ENCODE measurements around the gene TIGD1.
A peak's percentile ranks its signal among the peaks of the same experiment; 100 is the strongest.

The TIGD1 gene

DNA sequence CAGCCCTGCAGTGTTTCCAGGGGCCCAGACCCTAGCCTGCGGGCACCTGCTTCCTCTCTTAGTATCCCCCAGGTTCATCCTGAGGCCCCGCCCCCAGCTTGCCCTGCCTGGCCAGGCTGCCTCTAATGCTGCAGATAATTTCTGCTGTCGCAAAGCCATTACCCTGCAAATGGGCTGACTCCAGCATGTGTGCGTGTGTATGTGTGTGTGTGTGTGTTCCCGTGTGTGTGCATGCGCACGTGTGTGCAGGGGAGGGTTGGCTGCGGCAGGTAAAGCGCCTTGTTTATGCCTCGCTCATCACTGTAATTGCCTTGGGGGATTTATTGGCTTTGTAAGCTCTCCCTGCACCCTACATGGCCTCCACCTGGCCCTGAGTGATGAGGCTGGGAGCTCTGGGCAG lies 37.8 kb downstream of the TIGD1 start:
- TF ChIP-seq, protein P1, sequence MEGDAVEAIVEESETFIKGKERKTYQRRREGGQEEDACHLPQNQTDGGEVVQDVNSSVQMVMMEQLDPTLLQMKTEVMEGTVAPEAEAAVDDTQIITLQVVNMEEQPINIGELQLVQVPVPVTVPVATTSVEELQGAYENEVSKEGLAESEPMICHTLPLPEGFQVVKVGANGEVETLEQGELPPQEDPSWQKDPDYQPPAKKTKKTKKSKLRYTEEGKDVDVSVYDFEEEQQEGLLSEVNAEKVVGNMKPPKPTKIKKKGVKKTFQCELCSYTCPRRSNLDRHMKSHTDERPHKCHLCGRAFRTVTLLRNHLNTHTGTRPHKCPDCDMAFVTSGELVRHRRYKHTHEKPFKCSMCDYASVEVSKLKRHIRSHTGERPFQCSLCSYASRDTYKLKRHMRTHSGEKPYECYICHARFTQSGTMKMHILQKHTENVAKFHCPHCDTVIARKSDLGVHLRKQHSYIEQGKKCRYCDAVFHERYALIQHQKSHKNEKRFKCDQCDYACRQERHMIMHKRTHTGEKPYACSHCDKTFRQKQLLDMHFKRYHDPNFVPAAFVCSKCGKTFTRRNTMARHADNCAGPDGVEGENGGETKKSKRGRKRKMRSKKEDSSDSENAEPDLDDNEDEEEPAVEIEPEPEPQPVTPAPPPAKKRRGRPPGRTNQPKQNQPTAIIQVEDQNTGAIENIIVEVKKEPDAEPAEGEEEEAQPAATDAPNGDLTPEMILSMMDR (IDR thresholded peaks at IDR 0.05; ENCODE audit: poor library complexity, severe bottlenecking): no peak
- ATAC-seq (ENCODE audit: low read depth): no peak
- DNase-seq (ENCODE audit: low spot score): no peak
- no peaks in the 10 kb centered on the region for H3K9me3 ChIP-seq (ENCODE audit: severe bottlenecking)
- H3K27me3 ChIP-seq (ENCODE audit: insufficient read depth, poor library complexity, severe bottlenecking): no peaks in the 10 kb centered on the region
- H3K4me3 ChIP-seq (ENCODE audit: severe bottlenecking): no peak overlapping the region
- no peaks in the 10 kb centered on the region for H3K36me3 ChIP-seq (ENCODE audit: low read depth)
- no peak overlapping the region for H3K27ac ChIP-seq (ENCODE audit: poor library complexity, severe bottlenecking)
- no peaks in the 10 kb centered on the region for H3K4me1 ChIP-seq (ENCODE audit: insufficient read depth, poor library complexity, severe bottlenecking)

DNA sequence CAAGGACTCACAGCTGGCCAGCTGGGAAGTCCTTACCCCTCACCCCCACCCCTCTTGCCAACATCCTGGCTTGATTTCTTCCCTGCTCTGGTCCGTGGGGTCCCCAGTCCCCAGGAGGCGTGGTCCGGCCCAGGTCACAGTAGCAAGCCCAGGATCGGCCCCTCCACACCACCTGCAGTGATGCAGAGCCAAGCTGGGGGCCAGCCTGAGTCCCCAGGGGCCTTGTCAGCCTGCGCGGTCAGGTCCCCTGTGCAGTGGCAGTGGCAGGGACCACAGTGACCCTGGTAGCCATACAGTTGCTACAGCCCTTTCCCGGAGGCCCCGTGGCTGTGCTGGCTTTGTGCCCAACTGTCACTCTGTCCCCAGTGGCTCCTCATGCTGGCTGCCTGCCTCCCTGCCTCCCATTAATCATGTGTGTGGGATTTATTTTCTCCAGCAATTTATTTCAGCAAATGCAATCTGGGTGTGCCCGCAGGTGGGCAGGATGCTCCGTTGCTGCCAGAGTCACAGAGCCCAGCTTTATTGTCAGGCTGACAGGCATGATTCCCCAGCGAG lies 38.9 kb downstream of the TIGD1 start:
- DNase-seq (ENCODE audit: low spot score): no peak
- H3K36me3 ChIP-seq (ENCODE audit: low read depth): no peaks in the 10 kb centered on the region
- no peak overlapping the region for H3K4me3 ChIP-seq (ENCODE audit: severe bottlenecking)
- no peak overlapping the region for H3K27ac ChIP-seq (ENCODE audit: poor library complexity, severe bottlenecking)
- ATAC-seq (ENCODE audit: low read depth): no peak
- no peaks in the 10 kb centered on the region for H3K9me3 ChIP-seq (ENCODE audit: severe bottlenecking)
- H3K27me3 ChIP-seq (ENCODE audit: insufficient read depth, poor library complexity, severe bottlenecking): no peaks in the 10 kb centered on the region
- H3K4me1 ChIP-seq (ENCODE audit: insufficient read depth, poor library complexity, severe bottlenecking): no peaks in the 10 kb centered on the region
- TF ChIP-seq, protein P1 (IDR thresholded peaks at IDR 0.05; ENCODE audit: poor library complexity, severe bottlenecking): no peak

DNA sequence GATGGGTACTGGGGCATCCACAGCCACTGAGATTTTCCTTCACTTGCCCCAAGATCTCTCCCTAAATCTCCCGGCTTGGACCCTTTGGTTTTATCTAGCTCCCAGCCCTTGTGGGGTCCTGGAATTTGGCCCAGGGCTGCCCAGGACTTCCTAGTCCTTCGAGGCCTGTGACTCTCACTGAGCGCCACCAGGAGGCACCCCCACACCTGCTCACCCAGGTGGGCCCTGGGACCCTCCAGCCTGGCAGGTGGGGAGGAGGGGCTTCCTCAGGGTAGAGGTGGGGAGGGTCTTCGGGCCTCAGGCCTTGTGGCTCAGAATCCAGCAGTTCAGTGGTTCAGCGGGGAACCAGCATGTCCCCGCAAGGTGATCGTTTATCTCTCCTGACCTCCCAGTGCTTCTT lies 42.1 kb downstream of the TIGD1 start:
- DNase-seq (ENCODE audit: low spot score) (no peak), ATAC-seq (ENCODE audit: low read depth) (no peak)
- Histone ChIP-seq H3K27ac (ENCODE audit: poor library complexity, severe bottlenecking) (no peak overlapping the region), H3K4me3 (ENCODE audit: severe bottlenecking) (no peak overlapping the region), H3K9me3 (ENCODE audit: severe bottlenecking) (no peaks in the 10 kb centered on the region), H3K27me3 (ENCODE audit: insufficient read depth, poor library complexity, severe bottlenecking) (peaks cover 27% of the 10 kb centered on the region), H3K36me3 (ENCODE audit: low read depth) (no peaks in the 10 kb centered on the region), H3K4me1 (ENCODE audit: insufficient read depth, poor library complexity, severe bottlenecking) (no peaks in the 10 kb centered on the region)
- TF ChIP-seq, protein P1 (IDR thresholded peaks at IDR 0.05; ENCODE audit: poor library complexity, severe bottlenecking): no peak

DNA sequence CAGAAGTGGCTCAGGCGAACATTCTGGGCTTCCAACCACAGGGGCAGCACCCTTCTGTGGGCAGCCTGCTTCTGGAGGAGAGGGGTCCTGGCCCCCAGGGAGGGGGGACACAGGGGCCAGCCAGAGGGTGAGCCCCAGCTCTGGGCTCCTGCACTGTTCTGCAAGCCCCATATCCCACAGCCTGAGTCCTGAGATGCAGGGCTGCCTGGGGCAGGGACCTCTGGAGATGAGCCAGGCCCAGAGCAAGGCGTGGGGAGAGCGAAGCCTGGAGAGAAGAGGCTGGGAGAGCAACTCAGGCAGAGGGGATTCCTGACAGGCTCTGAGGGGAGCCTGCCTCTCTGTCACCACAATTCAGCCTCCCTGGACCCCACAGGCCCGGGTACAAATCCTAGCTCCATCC lies 43.6 kb downstream of the TIGD1 start:
- Histone ChIP-seq H3K27me3 (ENCODE audit: insufficient read depth, poor library complexity, severe bottlenecking) (peaks cover 34% of the 10 kb centered on the region), H3K27ac (ENCODE audit: poor library complexity, severe bottlenecking) (no peak overlapping the region), H3K9me3 (ENCODE audit: severe bottlenecking) (no peaks in the 10 kb centered on the region), H3K36me3 (ENCODE audit: low read depth) (no peaks in the 10 kb centered on the region), H3K4me1 (ENCODE audit: insufficient read depth, poor library complexity, severe bottlenecking) (no peaks in the 10 kb centered on the region), H3K4me3 (ENCODE audit: severe bottlenecking) (no peak overlapping the region)
- peak; percentile 27; the same call in 1 of the 3 replicates for ATAC-seq (ENCODE audit: low read depth)
- TF ChIP-seq, protein P1 (IDR thresholded peaks at IDR 0.05; ENCODE audit: poor library complexity, severe bottlenecking): no peak
- no peak for DNase-seq (ENCODE audit: low spot score)

DNA sequence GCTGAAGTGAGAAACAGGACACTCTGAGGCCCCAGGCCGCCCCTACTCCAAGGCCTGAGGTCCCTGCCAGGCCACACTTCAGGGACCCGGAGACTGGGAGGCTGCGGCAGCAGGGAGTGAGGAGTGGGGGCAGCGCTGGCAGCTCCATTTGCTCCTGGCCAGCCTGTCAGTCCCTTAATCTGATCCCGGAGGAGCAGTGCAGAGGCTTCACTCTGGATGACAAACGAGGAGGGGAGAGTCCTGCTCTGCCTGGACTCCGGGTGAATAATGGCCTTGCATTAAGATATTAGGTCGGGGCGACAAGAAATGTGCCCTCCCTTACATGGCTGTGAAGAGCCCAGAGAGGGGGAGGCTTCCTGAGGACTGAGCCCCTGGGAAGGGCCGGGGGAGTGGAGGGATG lies 44.5 kb downstream of the TIGD1 start:
- TF ChIP-seq, protein P1 (IDR thresholded peaks at IDR 0.05; ENCODE audit: poor library complexity, severe bottlenecking): no peak
- H3K4me1 ChIP-seq (ENCODE audit: insufficient read depth, poor library complexity, severe bottlenecking): no peaks in the 10 kb centered on the region
- H3K9me3 ChIP-seq (ENCODE audit: severe bottlenecking): no peaks in the 10 kb centered on the region
- H3K4me3 ChIP-seq (ENCODE audit: severe bottlenecking): no peak overlapping the region
- ATAC-seq (ENCODE audit: low read depth) (peak; percentile 24; the same call in 1 of the 3 replicates), DNase-seq (ENCODE audit: low spot score) (no peak)
- H3K36me3 ChIP-seq (ENCODE audit: low read depth): no peaks in the 10 kb centered on the region
- H3K27ac ChIP-seq (ENCODE audit: poor library complexity, severe bottlenecking): no peak overlapping the region
- H3K27me3 ChIP-seq (ENCODE audit: insufficient read depth, poor library complexity, severe bottlenecking): peaks cover 34% of the 10 kb centered on the region
